Cardiac muscle cell (in vitro differentiated cells and primary cell): ENCODE measurements around the gene PPM1F. TPM values are rescaled to one million over a fixed set of nuclear protein-coding genes. Genes with fewer than 3 reads are reported as not detected.

Experiments
- DNase-seq, 2 donors: peaks; one replicate each; pipeline versions ENCODE4 v3.0.0 to v3.0.0-alpha.2; 2010 to 2017; ENCODE audit warnings: low read depth in 1 of 2, low spot score in 1 of 2
- H3K27ac ChIP-seq: fragments of 200-600 bp; sonication (generic); 2 replicates; pipeline ENCODE4 v1.5.1; 2016
- H3K27me3 ChIP-seq: fragments of 200-600 bp; sonication (generic); 2 replicates; pipeline ENCODE4 v1.6.0; 2016; ENCODE audit warnings: control low read depth
- H3K36me3 ChIP-seq: fragments of 200-600 bp; sonication (generic); 2 replicates; pipeline ENCODE4 v1.5.1; 2016; ENCODE audit warnings: control low read depth
- H3K4me1 ChIP-seq: fragments of 200-600 bp; sonication (generic); 2 replicates; pipeline ENCODE4 v1.8.1; 2017; ENCODE audit warnings: low read depth, mild to moderate bottlenecking, mixed run types
- H3K4me3 ChIP-seq: fragments of 200-600 bp; sonication (generic); 2 replicates; pipeline ENCODE4 v1.5.1; 2016; ENCODE audit warnings: mild to moderate bottlenecking
- H3K9me3 ChIP-seq: fragments of 200-600 bp; sonication (generic); 2 replicates; pipeline ENCODE4 v1.5.1; 2017; ENCODE audit warnings: low read depth, mild to moderate bottlenecking, control low read depth
- polyA plus RNA-seq: library from polyadenylated mRNA; unstranded; fragments of >200 nt; fragmentation: Nextera tagmentation; extraction: Ambion mirVana; gene quantifications from 2 replicates; pipeline ENCODE4 v1.2.1, GENCODE V29; 2016
- total RNA-seq: library from RNA; depleted of rRNA; stranded (reverse); fragments of >200 nt; gene quantifications from 2 replicates; pipeline ENCODE4 v1.2.3, GENCODE V29; 2016
- TF ChIP-seq, protein P1 (sequence below): IDR thresholded peaks from 2 replicates; pipeline ENCODE4 v1.5.1; 2012; ENCODE audit warnings: low read depth, mild to moderate bottlenecking, low read length

Gene PPM1F
- total and polyA plus RNA-seq, 2 experiments from 2014 or later: 24.4 to 49.8 TPM

DNA sequence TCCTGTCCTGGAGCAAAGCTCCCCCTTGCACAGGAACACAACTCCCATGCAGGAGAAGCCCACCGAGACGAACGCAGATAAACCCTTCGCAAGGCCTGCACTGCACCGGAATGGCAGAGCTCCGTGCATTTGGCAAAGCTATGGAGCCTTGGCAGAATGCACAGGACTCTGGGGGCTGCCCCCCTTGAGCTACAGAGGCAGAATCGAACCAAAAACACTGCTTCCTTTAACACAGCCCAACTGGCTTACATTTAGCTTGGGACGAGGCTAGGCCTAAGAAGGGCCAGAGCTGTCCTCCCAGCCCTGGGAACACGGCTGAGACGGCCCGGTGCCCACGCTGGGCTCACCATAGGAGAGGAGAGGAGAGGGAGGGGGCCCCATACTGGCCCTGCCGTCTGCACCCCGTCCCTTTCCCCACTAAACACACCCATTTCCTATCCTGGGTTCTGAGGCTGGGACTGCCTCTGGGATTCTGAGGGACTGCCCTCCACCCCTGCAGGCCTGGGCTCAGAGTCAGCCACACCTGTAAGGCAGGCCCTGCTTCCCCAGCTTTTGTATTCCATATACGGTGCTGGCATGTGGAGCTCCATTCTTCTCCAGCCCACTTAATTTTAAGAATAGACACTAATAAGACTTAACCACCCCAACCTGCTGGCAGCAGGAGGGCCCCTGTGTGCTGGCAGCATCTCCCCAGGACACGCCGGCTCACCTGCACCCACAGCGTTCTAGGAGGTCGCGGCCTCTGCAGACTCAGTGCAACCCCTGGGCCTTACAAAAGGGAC lies 32.9 kb downstream of the PPM1F start:
- Histone ChIP-seq H3K36me3 (no peaks in the 10 kb centered on the region), H3K27ac (peak overlapping the region; percentile 48), H3K4me3 (no peak overlapping the region), H3K9me3 (no peaks in the 10 kb centered on the region), H3K4me1 (peaks cover 12% of the 10 kb centered on the region), H3K27me3 (no peaks in the 10 kb centered on the region)
- TF ChIP-seq, protein P1, sequence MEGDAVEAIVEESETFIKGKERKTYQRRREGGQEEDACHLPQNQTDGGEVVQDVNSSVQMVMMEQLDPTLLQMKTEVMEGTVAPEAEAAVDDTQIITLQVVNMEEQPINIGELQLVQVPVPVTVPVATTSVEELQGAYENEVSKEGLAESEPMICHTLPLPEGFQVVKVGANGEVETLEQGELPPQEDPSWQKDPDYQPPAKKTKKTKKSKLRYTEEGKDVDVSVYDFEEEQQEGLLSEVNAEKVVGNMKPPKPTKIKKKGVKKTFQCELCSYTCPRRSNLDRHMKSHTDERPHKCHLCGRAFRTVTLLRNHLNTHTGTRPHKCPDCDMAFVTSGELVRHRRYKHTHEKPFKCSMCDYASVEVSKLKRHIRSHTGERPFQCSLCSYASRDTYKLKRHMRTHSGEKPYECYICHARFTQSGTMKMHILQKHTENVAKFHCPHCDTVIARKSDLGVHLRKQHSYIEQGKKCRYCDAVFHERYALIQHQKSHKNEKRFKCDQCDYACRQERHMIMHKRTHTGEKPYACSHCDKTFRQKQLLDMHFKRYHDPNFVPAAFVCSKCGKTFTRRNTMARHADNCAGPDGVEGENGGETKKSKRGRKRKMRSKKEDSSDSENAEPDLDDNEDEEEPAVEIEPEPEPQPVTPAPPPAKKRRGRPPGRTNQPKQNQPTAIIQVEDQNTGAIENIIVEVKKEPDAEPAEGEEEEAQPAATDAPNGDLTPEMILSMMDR: no peak
- DNase-seq: no peak

DNA sequence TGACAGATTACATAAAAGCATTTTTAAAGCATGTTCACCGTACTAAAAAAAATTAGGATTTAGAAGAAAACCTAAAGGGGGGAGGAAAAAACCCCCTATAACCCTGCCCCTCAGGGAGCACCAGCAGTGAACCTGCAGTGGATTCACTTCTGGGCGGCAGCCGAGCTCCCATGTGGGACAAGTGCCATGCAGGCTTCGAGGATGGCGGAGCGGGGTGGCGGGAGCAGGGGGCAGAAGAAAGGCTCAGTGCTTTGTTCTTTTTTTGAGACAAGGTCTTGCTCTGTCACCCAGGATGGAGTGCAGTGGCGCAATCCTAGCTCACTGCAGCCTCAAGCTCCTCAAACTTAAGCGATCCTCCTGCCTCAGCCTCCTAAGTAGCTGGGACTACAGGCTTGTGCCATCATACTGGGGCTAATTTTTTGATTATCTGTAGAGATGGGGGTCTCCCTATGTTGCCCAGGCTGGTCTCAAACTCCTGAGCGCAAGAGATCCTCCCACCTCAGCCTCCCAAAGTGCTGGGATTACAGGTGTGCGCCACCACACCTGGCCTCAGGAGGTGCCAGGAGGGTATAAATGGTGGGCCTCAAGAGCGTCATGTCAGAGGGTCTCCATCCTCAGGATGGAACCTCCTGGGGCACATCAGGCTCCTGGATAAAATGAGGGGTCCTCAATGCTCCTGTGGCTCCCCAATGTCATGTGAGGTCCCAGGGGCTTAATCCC lies 34.0 kb downstream of the PPM1F start:
- no peak for DNase-seq
- Histone ChIP-seq H3K36me3 (no peaks in the 10 kb centered on the region), H3K27ac (no peak overlapping the region), H3K9me3 (no peaks in the 10 kb centered on the region), H3K4me3 (no peak overlapping the region), H3K27me3 (no peaks in the 10 kb centered on the region), H3K4me1 (peaks cover 12% of the 10 kb centered on the region)
- TF ChIP-seq, protein P1: no peak

DNA sequence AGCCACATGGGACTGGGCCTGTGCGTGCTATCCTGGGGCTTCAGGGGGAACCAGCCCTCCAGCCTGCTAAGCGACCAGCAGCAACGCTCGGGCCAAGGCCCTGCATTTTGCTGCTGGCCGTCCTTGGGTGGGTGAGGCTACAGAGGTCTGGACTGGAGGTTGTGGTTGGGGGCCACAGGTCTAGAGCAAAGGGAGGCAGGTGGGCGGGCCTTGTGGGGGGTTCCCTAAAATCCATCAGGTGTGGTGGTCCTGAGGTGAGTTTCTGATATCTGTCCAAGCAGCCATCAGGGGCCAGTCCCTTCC lies 34.7 kb downstream of the PPM1F start:
- TF ChIP-seq, protein P1: no peak
- Histone ChIP-seq H3K36me3 (no peaks in the 10 kb centered on the region), H3K9me3 (no peaks in the 10 kb centered on the region), H3K27ac (peak overlapping the region; percentile 36), H3K27me3 (no peaks in the 10 kb centered on the region), H3K4me3 (no peak overlapping the region), H3K4me1 (peaks cover 12% of the 10 kb centered on the region)
- no peak for DNase-seq

DNA sequence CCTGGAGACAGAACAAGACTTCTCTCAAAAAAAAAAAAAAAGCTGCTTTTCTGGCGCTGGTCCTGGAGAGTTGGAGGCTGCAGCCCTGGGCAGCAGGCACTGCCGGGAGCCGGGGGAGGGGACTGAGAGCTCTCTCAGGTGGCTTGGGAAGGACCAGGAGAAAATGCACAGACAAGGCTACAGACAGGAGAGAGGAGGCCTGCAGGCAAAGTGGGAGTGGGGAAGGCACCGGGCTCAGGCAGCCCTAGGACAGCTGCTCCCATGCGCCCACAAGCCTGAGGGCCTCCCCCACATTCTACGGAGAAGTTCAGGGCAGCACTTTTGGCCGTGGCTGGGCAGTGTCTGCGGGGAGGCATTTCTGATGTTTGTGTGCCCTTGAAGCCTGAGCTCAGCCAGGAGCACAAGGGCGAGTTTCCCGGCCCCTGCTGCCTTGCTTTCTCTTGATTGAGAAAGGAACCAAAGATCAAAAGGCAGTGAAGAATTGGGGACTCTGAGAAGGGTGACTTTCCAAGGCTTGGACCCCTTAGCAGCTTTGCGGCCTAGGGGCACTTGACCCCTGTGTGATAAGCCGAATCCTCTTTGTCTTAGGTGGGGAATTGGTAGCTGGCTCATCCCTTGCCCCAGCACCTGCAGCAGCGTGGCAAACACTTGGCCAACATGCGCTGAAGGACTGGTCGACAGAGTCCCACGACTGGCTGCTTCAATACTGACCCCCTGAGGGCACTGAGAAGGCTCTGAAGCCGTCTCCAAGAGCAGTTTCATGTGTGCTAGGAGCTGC lies 35.3 kb downstream of the PPM1F start:
- TF ChIP-seq, protein P1: no peak
- Histone ChIP-seq H3K36me3 (no peaks in the 10 kb centered on the region), H3K4me3 (no peak overlapping the region), H3K9me3 (no peaks in the 10 kb centered on the region), H3K27ac (peak overlapping the region; percentile 36), H3K27me3 (no peaks in the 10 kb centered on the region), H3K4me1 (peaks cover 12% of the 10 kb centered on the region)
- peak; percentile 56 to 61 for DNase-seq

DNA sequence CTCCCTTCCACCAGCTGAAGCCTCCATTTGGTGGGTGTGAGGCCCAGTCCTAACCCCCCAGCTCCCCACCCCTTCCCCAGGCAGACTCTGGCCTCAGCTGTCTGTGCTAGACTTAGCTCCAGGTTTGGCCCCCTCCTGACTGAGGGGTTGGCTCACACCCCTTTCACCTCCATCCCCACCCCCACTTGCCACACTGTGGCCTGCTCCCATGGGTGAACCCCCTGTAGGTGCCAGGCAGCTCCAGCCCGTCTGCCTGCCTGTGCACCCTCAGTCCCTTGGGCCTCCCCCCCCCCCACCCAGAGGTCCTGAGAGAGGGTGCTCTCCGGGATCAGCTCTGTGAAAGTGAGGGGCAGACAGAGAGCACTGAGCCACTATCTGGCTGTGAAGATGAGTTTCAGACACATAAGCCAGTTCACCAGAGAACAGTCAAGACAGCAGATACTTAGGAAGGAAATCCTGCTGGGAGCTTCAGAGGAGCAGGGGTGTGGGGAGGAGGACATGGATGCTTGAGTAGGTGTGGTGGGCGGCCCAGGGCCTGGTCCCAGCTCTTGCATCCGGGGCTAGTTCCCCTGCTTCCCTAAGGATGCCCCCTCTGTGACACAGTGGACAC lies 36.2 kb downstream of the PPM1F start:
- H3K4me1 ChIP-seq: peaks cover 12% of the 10 kb centered on the region
- H3K9me3 ChIP-seq: no peaks in the 10 kb centered on the region
- H3K27ac ChIP-seq: no peak overlapping the region
- no peak overlapping the region for H3K4me3 ChIP-seq
- DNase-seq: no peak
- H3K27me3 ChIP-seq: no peaks in the 10 kb centered on the region
- TF ChIP-seq, protein P1: no peak
- no peaks in the 10 kb centered on the region for H3K36me3 ChIP-seq
